H9 (cell line): Measurements from ENCODE around the gene IL6ST. TPM values are rescaled to one million over a fixed set of nuclear protein-coding genes. Genes with fewer than 3 reads are reported as not detected.

Experiments
- DNase-seq: peaks from one replicate; pipeline ENCODE4 v3.0.0-alpha.2; 2017
- H2AFZ ChIP-seq: one replicate; pipeline ENCODE4 v1.6.1; 2013; ENCODE audit warnings: mild to moderate bottlenecking, low read length, control low read depth, moderate library complexity
- H2AK5ac ChIP-seq: 2 replicates; pipeline ENCODE4 v1.6.1; 2013; ENCODE audit warnings: low read length, control low read depth, mixed read lengths; ENCODE audit not compliant: insufficient read length
- H2BK120ac ChIP-seq: one replicate; pipeline ENCODE4 v1.6.1; 2013; ENCODE audit warnings: low read depth, mild to moderate bottlenecking, low read length, control low read depth, inconsistent platforms; ENCODE audit not compliant: poor library complexity, severe bottlenecking
- H2BK12ac ChIP-seq: 2 replicates; pipeline ENCODE4 v1.6.1; 2013; ENCODE audit warnings: low read length, control low read depth, mixed read lengths, low read depth; ENCODE audit not compliant: insufficient read length
- H2BK15ac ChIP-seq: 2 replicates; pipeline ENCODE4 v1.6.1; 2013; ENCODE audit warnings: low read depth, low read length, control low read depth
- H2BK20ac ChIP-seq: one replicate; pipeline ENCODE4 v1.6.1; 2013; ENCODE audit warnings: low read depth, mild to moderate bottlenecking, low read length, control low read depth, inconsistent platforms; ENCODE audit not compliant: poor library complexity, severe bottlenecking
- H2BK5ac ChIP-seq: 2 replicates; pipeline ENCODE4 v1.6.1; 2013; ENCODE audit warnings: low read length, control low read depth, mixed read lengths; ENCODE audit not compliant: insufficient read length
- H3K14ac ChIP-seq: 2 replicates; pipeline ENCODE4 v1.6.1; 2013; ENCODE audit warnings: low read length, control low read depth; ENCODE audit not compliant: insufficient read depth
- H3K18ac ChIP-seq: 2 replicates; pipeline ENCODE4 v1.6.1; 2013; ENCODE audit warnings: low read depth, mild to moderate bottlenecking, mixed read lengths, low read length, control low read depth; ENCODE audit not compliant: insufficient read length
- H3K23ac ChIP-seq: 2 replicates; pipeline ENCODE4 v1.6.1; 2013; ENCODE audit warnings: low read length, control low read depth, mixed read lengths, low read depth; ENCODE audit not compliant: insufficient read length
- H3K23me2 ChIP-seq: 2 replicates; pipeline ENCODE4 v1.6.1; 2013; ENCODE audit warnings: low read depth, mild to moderate bottlenecking, mixed read lengths, low read length, control low read depth; ENCODE audit not compliant: insufficient read length, poor library complexity, severe bottlenecking
- H3K27ac ChIP-seq: 2 replicates; pipeline ENCODE4 v1.5.1; 2013; ENCODE audit warnings: low read length, control low read depth, mixed read lengths, low read depth; ENCODE audit not compliant: insufficient read length
- H3K27me3 ChIP-seq: 2 replicates; pipeline ENCODE4 v1.6.1; 2013; ENCODE audit warnings: low read length, control low read depth, inconsistent platforms; ENCODE audit not compliant: insufficient read depth
- H3K4ac ChIP-seq: 2 replicates; pipeline ENCODE4 v1.6.1; 2013; ENCODE audit warnings: low read depth, mild to moderate bottlenecking, control low read depth, inconsistent platforms, low read length, moderate library complexity
- H3K4me1 ChIP-seq: 2 replicates; pipeline ENCODE4 v1.6.1; 2013; ENCODE audit warnings: low read length, control low read depth, inconsistent platforms; ENCODE audit not compliant: insufficient read depth
- H3K4me2 ChIP-seq: 2 replicates; pipeline ENCODE4 v1.6.1; 2013; ENCODE audit warnings: low read length, control low read depth, mixed read lengths; ENCODE audit not compliant: insufficient read length, insufficient read depth
- H3K56ac ChIP-seq: 2 replicates; pipeline ENCODE4 v1.6.1; 2013; ENCODE audit warnings: low read depth, mild to moderate bottlenecking, mixed read lengths, low read length, control low read depth; ENCODE audit not compliant: insufficient read length
- H3K79me1 ChIP-seq: 2 replicates; pipeline ENCODE4 v1.6.1; 2013; ENCODE audit warnings: low read depth, mild to moderate bottlenecking, moderate library complexity, low read length, control low read depth, inconsistent platforms; ENCODE audit not compliant: insufficient read depth, poor library complexity, severe bottlenecking
- H3K79me2 ChIP-seq: 2 replicates; pipeline ENCODE4 v1.6.1; 2013; ENCODE audit warnings: low read length, control low read depth, inconsistent platforms; ENCODE audit not compliant: insufficient read depth
- H3K9ac ChIP-seq: 2 replicates; pipeline ENCODE4 v1.6.1; 2013; ENCODE audit warnings: low read length, control low read depth, mixed read lengths; ENCODE audit not compliant: insufficient read length; ENCODE audit errors: extremely low read depth
- H3K9me3 ChIP-seq: one replicate; pipeline ENCODE4 v1.6.1; 2013; ENCODE audit warnings: low read depth, low read length, inconsistent platforms; ENCODE audit not compliant: control insufficient read depth
- H3T11ph ChIP-seq: one replicate; pipeline ENCODE4 v1.6.1; 2013; ENCODE audit warnings: mild to moderate bottlenecking, low read length, control low read depth, inconsistent platforms
- H4K20me1 ChIP-seq: one replicate; pipeline ENCODE4 v1.6.1; 2013; ENCODE audit not compliant: control insufficient read depth, insufficient read length, insufficient read depth
- H4K5ac ChIP-seq: 2 replicates; pipeline ENCODE4 v1.6.1; 2013; ENCODE audit warnings: low read depth, mild to moderate bottlenecking, mixed read lengths, low read length, control low read depth; ENCODE audit not compliant: insufficient read length
- H4K8ac ChIP-seq: replicated peaks from 2 replicates; pipeline ENCODE4 v1.6.1; 2013; ENCODE audit warnings: low read length, control low read depth, mixed read lengths, low read depth; ENCODE audit not compliant: insufficient read length
- H4K91ac ChIP-seq: 2 replicates; pipeline ENCODE4 v1.6.1; 2013; ENCODE audit warnings: low read depth, mild to moderate bottlenecking, moderate library complexity, mixed read lengths, low read length, control low read depth; ENCODE audit not compliant: insufficient read length
- H3K27ac Mint-ChIP-seq, 3 experiments: 2 replicates in 2 of 3; 3 replicates in 1 of 3; pipeline ENCODE4 v1.8.0; 2020 to 2021; ENCODE audit warnings: mixed read lengths in 3 of 3, mild to moderate bottlenecking in 1 of 3, moderate library complexity in 1 of 3
- H3K27me3 Mint-ChIP-seq: 2 replicates; pipeline ENCODE4 v1.8.0; 2021; ENCODE audit warnings: low read depth, mild to moderate bottlenecking, moderate library complexity, mixed read lengths
- H3K36me3 Mint-ChIP-seq, 3 experiments: 2 replicates in 2 of 3; 3 replicates in 1 of 3; pipeline ENCODE4 v1.8.0; 2020 to 2021; ENCODE audit warnings: low read depth in 3 of 3, mixed read lengths in 3 of 3; ENCODE audit not compliant: insufficient read depth in 1 of 3
- H3K4me1 Mint-ChIP-seq, 2 experiments: 2 replicates each; pipeline ENCODE4 v1.8.0; 2020; ENCODE audit warnings: mixed read lengths in 2 of 2
- H3K4me3 Mint-ChIP-seq, 2 experiments: 2 replicates in 1 of 2; 3 replicates in 1 of 2; pipeline ENCODE4 v1.8.0; 2020 to 2021; ENCODE audit warnings: mild to moderate bottlenecking in 2 of 2, mixed read lengths in 2 of 2, moderate library complexity in 1 of 2
- H3K9me3 Mint-ChIP-seq, 2 experiments: 2 replicates in 1 of 2; 3 replicates in 1 of 2; pipeline ENCODE4 v1.8.0; 2020; ENCODE audit warnings: mild to moderate bottlenecking in 2 of 2, mixed read lengths in 2 of 2, moderate library complexity in 1 of 2
- CTCF ChIP-seq: fragments of 200-600 bp; sonication (generic); conservative IDR thresholded peaks from 3 replicates; pipeline ENCODE4 v1.8.0; 2021; ENCODE audit warnings: antibody characterized with exemption, mild to moderate bottlenecking
- WGBS: extraction: QIAGEN DNeasy Blood & Tissue Kit; methylation state at CpG from one replicate; pipeline ENCODE4 v1.1.7; 2013; ENCODE audit warnings: missing lambda C conversion rate, low lambda C conversion rate, mixed read lengths; ENCODE audit not compliant: insufficient read length; ENCODE audit errors: extremely low coverage; 5-methylcytosine and 5-hydroxymethylcytosine counted together
- total RNA-seq: library from RNA; stranded (reverse); gene quantifications from 2 replicates; pipeline ENCODE4 v1.2.1, GENCODE V29; 2021

IL6ST gene
- total RNA-seq, 1 experiment from 2014 or later, result 11.1 TPM

- H3K56ac ChIP-seq, result no peak overlapping the region
- no peak overlapping the region for H2BK20ac ChIP-seq
- Mint-ChIP-seq H3K9me3 (no peaks in the 10 kb centered on the region), H3K4me1 (no peaks in the 10 kb centered on the region), H3K4me3 (no peak overlapping the region), H3K36me3 (no peaks in the 10 kb centered on the region; a peak in 1 of 7 replicates), H3K27ac (no peak overlapping the region), H3K27me3 (no peaks in the 10 kb centered on the region)
- H3T11ph ChIP-seq, result no peak overlapping the region
- H3K27me3 ChIP-seq, result no peaks in the 10 kb centered on the region
- H3K4ac ChIP-seq, result no peak overlapping the region
- H3K9me3 ChIP-seq, result no peaks in the 10 kb centered on the region
- no peak overlapping the region for H3K27ac ChIP-seq
- no peak overlapping the region for H4K91ac ChIP-seq
- no peak overlapping the region for H4K5ac ChIP-seq
- DNase-seq, result peak; percentile 79
- H3K79me2 ChIP-seq, result no peaks in the 10 kb centered on the region
- no peaks in the 10 kb centered on the region for H3K4me1 ChIP-seq
- H2AK5ac ChIP-seq, result no peak overlapping the region
- no peak overlapping the region for H3K14ac ChIP-seq
- no peak overlapping the region for H4K8ac ChIP-seq
- H3K18ac ChIP-seq, result no peak overlapping the region
- H3K79me1 ChIP-seq, result no peaks in the 10 kb centered on the region
- WGBS, result no CpG with 5 or more reads among the region's 3 CpGs
- no peak overlapping the region for H2BK15ac ChIP-seq
- H3K9ac ChIP-seq, result no peak overlapping the region
- no peak overlapping the region for H2BK12ac ChIP-seq
- H3K23me2 ChIP-seq, result no peaks in the 10 kb centered on the region
- no peak overlapping the region for H3K4me2 ChIP-seq
- TF ChIP-seq CTCF, result peak; percentile 92
- H4K20me1 ChIP-seq, result no peaks in the 10 kb centered on the region
- no peak overlapping the region for H3K23ac ChIP-seq
- H2AFZ ChIP-seq, result no peak overlapping the region
- H2BK120ac ChIP-seq, result no peak overlapping the region
- H2BK5ac ChIP-seq, result no peak overlapping the region
Observed at GRCh38 chr5:55936100-55936693, 58.6 kb downstream of the IL6ST start.
